H9 (cell line): ENCODE results near the gene PDPN. TPM values are rescaled to one million over a fixed set of nuclear protein-coding genes. Genes with fewer than 3 reads are reported as not detected.

Experiments used
- DNase-seq: peaks from one replicate; pipeline ENCODE4 v3.0.0-alpha.2; 2017
- H2AFZ ChIP-seq: one replicate; pipeline ENCODE4 v1.6.1; 2013; ENCODE audit warnings: mild to moderate bottlenecking, low read length, control low read depth, moderate library complexity
- H2AK5ac ChIP-seq: 2 replicates; pipeline ENCODE4 v1.6.1; 2013; ENCODE audit warnings: low read length, control low read depth, mixed read lengths; ENCODE audit not compliant: insufficient read length
- H2BK120ac ChIP-seq: one replicate; pipeline ENCODE4 v1.6.1; 2013; ENCODE audit warnings: low read depth, mild to moderate bottlenecking, low read length, control low read depth, inconsistent platforms; ENCODE audit not compliant: poor library complexity, severe bottlenecking
- H2BK12ac ChIP-seq: 2 replicates; pipeline ENCODE4 v1.6.1; 2013; ENCODE audit warnings: low read length, control low read depth, mixed read lengths, low read depth; ENCODE audit not compliant: insufficient read length
- H2BK15ac ChIP-seq: 2 replicates; pipeline ENCODE4 v1.6.1; 2013; ENCODE audit warnings: low read depth, low read length, control low read depth
- H2BK20ac ChIP-seq: one replicate; pipeline ENCODE4 v1.6.1; 2013; ENCODE audit warnings: low read depth, mild to moderate bottlenecking, low read length, control low read depth, inconsistent platforms; ENCODE audit not compliant: poor library complexity, severe bottlenecking
- H2BK5ac ChIP-seq: 2 replicates; pipeline ENCODE4 v1.6.1; 2013; ENCODE audit warnings: low read length, control low read depth, mixed read lengths; ENCODE audit not compliant: insufficient read length
- H3K14ac ChIP-seq: 2 replicates; pipeline ENCODE4 v1.6.1; 2013; ENCODE audit warnings: low read length, control low read depth; ENCODE audit not compliant: insufficient read depth
- H3K18ac ChIP-seq: 2 replicates; pipeline ENCODE4 v1.6.1; 2013; ENCODE audit warnings: low read depth, mild to moderate bottlenecking, mixed read lengths, low read length, control low read depth; ENCODE audit not compliant: insufficient read length
- H3K23ac ChIP-seq: 2 replicates; pipeline ENCODE4 v1.6.1; 2013; ENCODE audit warnings: low read length, control low read depth, mixed read lengths, low read depth; ENCODE audit not compliant: insufficient read length
- H3K23me2 ChIP-seq: 2 replicates; pipeline ENCODE4 v1.6.1; 2013; ENCODE audit warnings: low read depth, mild to moderate bottlenecking, mixed read lengths, low read length, control low read depth; ENCODE audit not compliant: insufficient read length, poor library complexity, severe bottlenecking
- H3K27ac ChIP-seq: 2 replicates; pipeline ENCODE4 v1.5.1; 2013; ENCODE audit warnings: low read length, control low read depth, mixed read lengths, low read depth; ENCODE audit not compliant: insufficient read length
- H3K27me3 ChIP-seq: 2 replicates; pipeline ENCODE4 v1.6.1; 2013; ENCODE audit warnings: low read length, control low read depth, inconsistent platforms; ENCODE audit not compliant: insufficient read depth
- H3K4ac ChIP-seq: 2 replicates; pipeline ENCODE4 v1.6.1; 2013; ENCODE audit warnings: low read depth, mild to moderate bottlenecking, control low read depth, inconsistent platforms, low read length, moderate library complexity
- H3K4me1 ChIP-seq: 2 replicates; pipeline ENCODE4 v1.6.1; 2013; ENCODE audit warnings: low read length, control low read depth, inconsistent platforms; ENCODE audit not compliant: insufficient read depth
- H3K4me2 ChIP-seq: 2 replicates; pipeline ENCODE4 v1.6.1; 2013; ENCODE audit warnings: low read length, control low read depth, mixed read lengths; ENCODE audit not compliant: insufficient read length, insufficient read depth
- H3K56ac ChIP-seq: 2 replicates; pipeline ENCODE4 v1.6.1; 2013; ENCODE audit warnings: low read depth, mild to moderate bottlenecking, mixed read lengths, low read length, control low read depth; ENCODE audit not compliant: insufficient read length
- H3K79me1 ChIP-seq: 2 replicates; pipeline ENCODE4 v1.6.1; 2013; ENCODE audit warnings: low read depth, mild to moderate bottlenecking, moderate library complexity, low read length, control low read depth, inconsistent platforms; ENCODE audit not compliant: insufficient read depth, poor library complexity, severe bottlenecking
- H3K79me2 ChIP-seq: 2 replicates; pipeline ENCODE4 v1.6.1; 2013; ENCODE audit warnings: low read length, control low read depth, inconsistent platforms; ENCODE audit not compliant: insufficient read depth
- H3K9ac ChIP-seq: 2 replicates; pipeline ENCODE4 v1.6.1; 2013; ENCODE audit warnings: low read length, control low read depth, mixed read lengths; ENCODE audit not compliant: insufficient read length; ENCODE audit errors: extremely low read depth
- H3K9me3 ChIP-seq: one replicate; pipeline ENCODE4 v1.6.1; 2013; ENCODE audit warnings: low read depth, low read length, inconsistent platforms; ENCODE audit not compliant: control insufficient read depth
- H3T11ph ChIP-seq: one replicate; pipeline ENCODE4 v1.6.1; 2013; ENCODE audit warnings: mild to moderate bottlenecking, low read length, control low read depth, inconsistent platforms
- H4K20me1 ChIP-seq: one replicate; pipeline ENCODE4 v1.6.1; 2013; ENCODE audit not compliant: control insufficient read depth, insufficient read length, insufficient read depth
- H4K5ac ChIP-seq: 2 replicates; pipeline ENCODE4 v1.6.1; 2013; ENCODE audit warnings: low read depth, mild to moderate bottlenecking, mixed read lengths, low read length, control low read depth; ENCODE audit not compliant: insufficient read length
- H4K8ac ChIP-seq: replicated peaks from 2 replicates; pipeline ENCODE4 v1.6.1; 2013; ENCODE audit warnings: low read length, control low read depth, mixed read lengths, low read depth; ENCODE audit not compliant: insufficient read length
- H4K91ac ChIP-seq: 2 replicates; pipeline ENCODE4 v1.6.1; 2013; ENCODE audit warnings: low read depth, mild to moderate bottlenecking, moderate library complexity, mixed read lengths, low read length, control low read depth; ENCODE audit not compliant: insufficient read length
- H3K27ac Mint-ChIP-seq, 3 experiments: 2 replicates in 2 of 3; 3 replicates in 1 of 3; pipeline ENCODE4 v1.8.0; 2020 to 2021; ENCODE audit warnings: mixed read lengths in 3 of 3, mild to moderate bottlenecking in 1 of 3, moderate library complexity in 1 of 3
- H3K27me3 Mint-ChIP-seq: 2 replicates; pipeline ENCODE4 v1.8.0; 2021; ENCODE audit warnings: low read depth, mild to moderate bottlenecking, moderate library complexity, mixed read lengths
- H3K36me3 Mint-ChIP-seq, 3 experiments: 2 replicates in 2 of 3; 3 replicates in 1 of 3; pipeline ENCODE4 v1.8.0; 2020 to 2021; ENCODE audit warnings: low read depth in 3 of 3, mixed read lengths in 3 of 3; ENCODE audit not compliant: insufficient read depth in 1 of 3
- H3K4me1 Mint-ChIP-seq, 2 experiments: 2 replicates each; pipeline ENCODE4 v1.8.0; 2020; ENCODE audit warnings: mixed read lengths in 2 of 2
- H3K4me3 Mint-ChIP-seq, 2 experiments: 2 replicates in 1 of 2; 3 replicates in 1 of 2; pipeline ENCODE4 v1.8.0; 2020 to 2021; ENCODE audit warnings: mild to moderate bottlenecking in 2 of 2, mixed read lengths in 2 of 2, moderate library complexity in 1 of 2
- H3K9me3 Mint-ChIP-seq, 2 experiments: 2 replicates in 1 of 2; 3 replicates in 1 of 2; pipeline ENCODE4 v1.8.0; 2020; ENCODE audit warnings: mild to moderate bottlenecking in 2 of 2, mixed read lengths in 2 of 2, moderate library complexity in 1 of 2
- WGBS: extraction: QIAGEN DNeasy Blood & Tissue Kit; methylation state at CpG from one replicate; pipeline ENCODE4 v1.1.7; 2013; ENCODE audit warnings: missing lambda C conversion rate, low lambda C conversion rate, mixed read lengths; ENCODE audit not compliant: insufficient read length; ENCODE audit errors: extremely low coverage; 5-methylcytosine and 5-hydroxymethylcytosine counted together
- total RNA-seq: library from RNA; stranded (reverse); gene quantifications from 2 replicates; pipeline ENCODE4 v1.2.1, GENCODE V29; 2021
- TF ChIP-seq, protein P1 (sequence below): fragments of 200-600 bp; sonication (generic); conservative IDR thresholded peaks from 3 replicates; pipeline ENCODE4 v1.8.0; 2021; ENCODE audit warnings: antibody characterized with exemption, mild to moderate bottlenecking

Gene PDPN
- total RNA-seq, 1 experiment from 2014 or later: 205 TPM

- H2AFZ ChIP-seq: no peak overlapping the region
These were observed 547 bp downstream of the PDPN start for GRCh38 chr1:13583966-13584791.

More at GRCh38 chr1:13583966-13584791, 547 bp downstream of the PDPN start:
- H2AK5ac ChIP-seq: no peak overlapping the region
- no peak overlapping the region for H2BK15ac ChIP-seq
- H4K8ac ChIP-seq: no peak overlapping the region
- peak; percentile 59 for DNase-seq
- H3K23me2 ChIP-seq: peaks cover 9% of the 10 kb centered on the region
- H2BK12ac ChIP-seq: no peak overlapping the region
- H3K27ac ChIP-seq: no peak overlapping the region
- Mint-ChIP-seq H3K27me3 (peaks cover 9% of the 10 kb centered on the region), H3K27ac (peak overlapping the region; percentile 68 to 96 (median 96); a peak in 6 of 7 replicates), H3K4me3 (peak overlapping the region; percentile 92 to 95), H3K4me1 (peaks cover 55 to 63% of the 10 kb centered on the region in 2 experiments), H3K36me3 (peaks cover 4 to 19% (median 16%) of the 10 kb centered on the region in 3 experiments; a peak in 5 of 7 replicates), H3K9me3 (no peaks in the 10 kb centered on the region)
- H4K91ac ChIP-seq: no peak overlapping the region
- H2BK120ac ChIP-seq: no peak overlapping the region
- no peak overlapping the region for H2BK20ac ChIP-seq
- H3K79me1 ChIP-seq: no peaks in the 10 kb centered on the region
- no peaks in the 10 kb centered on the region for H3K27me3 ChIP-seq
- peak overlapping the region; percentile 18 for H3K9ac ChIP-seq
- H4K5ac ChIP-seq: no peak overlapping the region
- H3K9me3 ChIP-seq: no peaks in the 10 kb centered on the region
- H3K18ac ChIP-seq: no peak overlapping the region
- H3T11ph ChIP-seq: no peak overlapping the region
- no peaks in the 10 kb centered on the region for H4K20me1 ChIP-seq
- no peak overlapping the region for H3K23ac ChIP-seq
- H3K4ac ChIP-seq: no peak overlapping the region
- TF ChIP-seq, protein P1, sequence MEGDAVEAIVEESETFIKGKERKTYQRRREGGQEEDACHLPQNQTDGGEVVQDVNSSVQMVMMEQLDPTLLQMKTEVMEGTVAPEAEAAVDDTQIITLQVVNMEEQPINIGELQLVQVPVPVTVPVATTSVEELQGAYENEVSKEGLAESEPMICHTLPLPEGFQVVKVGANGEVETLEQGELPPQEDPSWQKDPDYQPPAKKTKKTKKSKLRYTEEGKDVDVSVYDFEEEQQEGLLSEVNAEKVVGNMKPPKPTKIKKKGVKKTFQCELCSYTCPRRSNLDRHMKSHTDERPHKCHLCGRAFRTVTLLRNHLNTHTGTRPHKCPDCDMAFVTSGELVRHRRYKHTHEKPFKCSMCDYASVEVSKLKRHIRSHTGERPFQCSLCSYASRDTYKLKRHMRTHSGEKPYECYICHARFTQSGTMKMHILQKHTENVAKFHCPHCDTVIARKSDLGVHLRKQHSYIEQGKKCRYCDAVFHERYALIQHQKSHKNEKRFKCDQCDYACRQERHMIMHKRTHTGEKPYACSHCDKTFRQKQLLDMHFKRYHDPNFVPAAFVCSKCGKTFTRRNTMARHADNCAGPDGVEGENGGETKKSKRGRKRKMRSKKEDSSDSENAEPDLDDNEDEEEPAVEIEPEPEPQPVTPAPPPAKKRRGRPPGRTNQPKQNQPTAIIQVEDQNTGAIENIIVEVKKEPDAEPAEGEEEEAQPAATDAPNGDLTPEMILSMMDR: no peak
- H2BK5ac ChIP-seq: no peak overlapping the region
- peaks cover 16% of the 10 kb centered on the region for H3K4me1 ChIP-seq
- peaks cover 14% of the 10 kb centered on the region; the same call in 1 of the 2 replicates for H3K79me2 ChIP-seq
- H3K56ac ChIP-seq: no peak overlapping the region
- no CpG with 5 or more reads among the region's 47 CpGs for WGBS
- H3K4me2 ChIP-seq: peak overlapping the region; percentile 69
- H3K14ac ChIP-seq: no peak overlapping the region
